Esophagus squamous epithelium (tissue), 4 donors: ENCODE data around the gene ADAP1.

Experiments used
- POLR2A ChIP-seq, 4 donors: fragments of 450-650 bp; IDR thresholded peaks; one replicate each; pipeline ENCODE4 v1.6.1; 2017; ENCODE audit warnings: antibody characterized with exemption in 4 of 4, mild to moderate bottlenecking in 4 of 4, moderate library complexity in 3 of 4
- TF ChIP-seq, protein P1 (sequence below), 6 experiments: fragments of 450-650 bp in 4 of 6; fragments of 200-600 bp in 2 of 6; sonication (generic) in 2 of 6; IDR thresholded peaks; one replicate each; pipeline ENCODE4 v1.5.1; 2016 to 2019; ENCODE audit warnings: antibody characterized with exemption in 6 of 6, mild to moderate bottlenecking in 4 of 6, moderate library complexity in 4 of 6

DNA sequence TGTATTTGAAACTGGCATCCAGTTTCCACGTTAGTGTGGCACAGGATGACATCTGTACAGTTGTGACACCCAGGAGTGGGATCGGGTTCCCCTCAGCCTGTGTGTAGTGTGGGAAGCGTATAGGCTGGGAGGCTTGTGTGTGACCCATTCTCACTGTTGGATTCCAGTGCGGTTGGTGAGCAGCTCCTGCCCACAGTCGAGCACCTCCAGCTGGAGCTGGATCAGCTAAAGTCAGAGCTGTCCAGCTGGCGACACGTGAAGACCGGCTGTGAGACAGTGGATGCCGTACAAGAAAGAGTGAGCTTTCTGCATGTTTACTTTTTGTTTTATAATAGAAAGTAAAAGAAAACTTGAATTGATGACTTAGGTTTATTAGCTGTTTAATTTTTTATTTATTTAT, 96.8 kb downstream of the ADAP1 start:
- TF ChIP-seq, protein P1, sequence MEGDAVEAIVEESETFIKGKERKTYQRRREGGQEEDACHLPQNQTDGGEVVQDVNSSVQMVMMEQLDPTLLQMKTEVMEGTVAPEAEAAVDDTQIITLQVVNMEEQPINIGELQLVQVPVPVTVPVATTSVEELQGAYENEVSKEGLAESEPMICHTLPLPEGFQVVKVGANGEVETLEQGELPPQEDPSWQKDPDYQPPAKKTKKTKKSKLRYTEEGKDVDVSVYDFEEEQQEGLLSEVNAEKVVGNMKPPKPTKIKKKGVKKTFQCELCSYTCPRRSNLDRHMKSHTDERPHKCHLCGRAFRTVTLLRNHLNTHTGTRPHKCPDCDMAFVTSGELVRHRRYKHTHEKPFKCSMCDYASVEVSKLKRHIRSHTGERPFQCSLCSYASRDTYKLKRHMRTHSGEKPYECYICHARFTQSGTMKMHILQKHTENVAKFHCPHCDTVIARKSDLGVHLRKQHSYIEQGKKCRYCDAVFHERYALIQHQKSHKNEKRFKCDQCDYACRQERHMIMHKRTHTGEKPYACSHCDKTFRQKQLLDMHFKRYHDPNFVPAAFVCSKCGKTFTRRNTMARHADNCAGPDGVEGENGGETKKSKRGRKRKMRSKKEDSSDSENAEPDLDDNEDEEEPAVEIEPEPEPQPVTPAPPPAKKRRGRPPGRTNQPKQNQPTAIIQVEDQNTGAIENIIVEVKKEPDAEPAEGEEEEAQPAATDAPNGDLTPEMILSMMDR (IDR thresholded peaks at IDR 0.05): no peak
- no peak for TF ChIP-seq POLR2A (IDR thresholded peaks at IDR 0.05)
